Right ventricle myocardium superior (tissue), 1 donor: ENCODE measurements around the gene SIL1. TPM values are rescaled to one million over a fixed set of nuclear protein-coding genes. Genes with fewer than 3 reads are reported as not detected.
"Not testable (repeated sequence)": the region's sequence is repeated elsewhere in the genome, so short reads cannot be mapped to it uniquely, and the experiment has no call there.

Experiments
- ATAC-seq: fragments of 200-7000 bp; cut with Tn5 transposase; one replicate; pipeline ENCODE4 v1.9.1; 2020; ENCODE audit warnings: mild to moderate bottlenecking; ENCODE audit not compliant: poor library complexity
- DNase-seq: peaks from one replicate; pipeline ENCODE4 v3.0.0-alpha.2; 2020
- intact Hi-C: fragments of 100-400 bp; cut with DNase I; formaldehyde crosslinking; loops from one replicate; pipeline ENCODE4 v1.11.2; 2022
- total RNA-seq: library from RNA; stranded (reverse); fragmentation: NEBNext Ultra II Directional; extraction: Animal tissue kit (Norgen Biotek cat#: 25700); gene quantifications from one replicate; pipeline ENCODE4 v1.2.1, GENCODE V29; 2021
- donor health status: DM: no; HTN: yes; CAD: no; lungs with severe emphysema.

Gene SIL1
- total RNA-seq, 1 donor from 2014 or later = 42.1 TPM

- no peak for DNase-seq
- intact Hi-C loops = no loop called here
- no peak for ATAC-seq
Measured at GRCh38 chr5:139062910-139063663, 135.1 kb downstream of the SIL1 start.

GRCh38 chr5:139061856-139062255 is 136.3 kb downstream of the SIL1 start:
- DNase-seq (no peak), ATAC-seq (peak; percentile 14)
- intact Hi-C loops = no loop called here

DNA sequence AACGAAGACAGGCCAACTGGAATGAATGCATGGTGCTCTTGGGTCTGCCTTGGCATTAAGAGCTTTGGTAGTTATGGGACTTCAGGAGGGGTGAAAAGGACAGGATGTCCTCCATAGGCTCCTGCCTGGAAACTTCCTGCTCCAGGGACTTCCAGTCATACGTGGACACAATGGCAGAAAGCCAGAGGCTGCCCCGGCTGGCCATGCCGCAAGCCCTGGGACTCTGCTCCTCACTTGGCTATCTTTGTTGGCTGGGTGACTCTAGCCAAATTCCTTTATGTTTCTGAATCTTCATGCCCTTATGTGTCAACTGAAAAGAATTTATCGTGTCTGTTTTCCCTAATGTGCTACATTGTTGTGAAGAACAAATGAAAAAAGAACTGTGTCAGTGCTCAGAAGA is 136.9 kb downstream of the SIL1 start:
- ATAC-seq = peak; percentile 78
- peak; percentile 65 for DNase-seq

GRCh38 chr5:139058121-139058520 is 140.0 kb downstream of the SIL1 start:
- no peak for DNase-seq
- no peak for ATAC-seq
- intact Hi-C loops = no loop called here

More for the DNA sequence above, 136.9 kb downstream of the SIL1 start:
- intact Hi-C loops = no loop called here

- intact Hi-C loops, DNase-seq, ATAC-seq: not testable (repeated sequence)
Measured at GRCh38 chr5:139057045-139057939, 140.9 kb downstream of the SIL1 start.

DNA sequence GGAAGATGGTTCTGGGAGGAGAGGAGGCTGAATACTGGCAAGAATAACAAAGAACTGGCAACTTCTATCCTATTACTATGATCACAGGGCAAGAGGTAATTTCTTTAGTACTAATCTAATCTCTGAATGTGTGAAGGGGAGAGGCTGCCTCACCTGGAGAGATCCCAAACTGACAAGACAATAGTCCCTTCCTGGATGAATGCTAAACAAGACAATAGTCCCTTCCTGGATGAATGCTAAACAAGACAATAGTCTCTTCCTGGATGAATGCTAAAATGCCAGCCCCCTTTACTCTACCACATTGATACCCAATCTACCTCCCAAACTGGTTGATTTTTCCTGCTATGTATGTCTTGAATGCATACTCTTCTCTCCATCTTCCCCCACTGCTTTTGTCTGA is 145.2 kb downstream of the SIL1 start:
- ATAC-seq = no peak
- DNase-seq = no peak
- intact Hi-C loops = no loop called here

DNA sequence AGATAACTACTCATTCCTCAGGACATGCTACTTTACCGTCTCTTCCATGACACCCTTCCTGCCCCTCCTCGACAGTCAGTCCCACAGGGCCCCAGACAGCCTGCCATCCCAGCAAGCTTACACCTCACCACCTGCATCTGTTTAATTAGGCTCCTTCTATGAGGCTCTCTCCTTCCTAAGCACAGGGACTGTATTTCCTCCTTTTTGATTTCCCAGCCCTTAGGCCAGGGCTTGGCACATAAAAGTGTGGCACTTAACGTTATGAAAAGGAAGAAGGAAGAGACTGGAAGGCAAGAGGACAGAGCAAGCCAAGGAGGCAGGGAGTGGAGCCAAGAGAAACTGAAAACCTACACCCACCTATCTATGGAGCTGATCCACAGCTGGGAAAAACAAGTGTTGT is 146.8 kb downstream of the SIL1 start:
- no peak for ATAC-seq
- DNase-seq = no peak
- intact Hi-C loops = no loop called here

DNA sequence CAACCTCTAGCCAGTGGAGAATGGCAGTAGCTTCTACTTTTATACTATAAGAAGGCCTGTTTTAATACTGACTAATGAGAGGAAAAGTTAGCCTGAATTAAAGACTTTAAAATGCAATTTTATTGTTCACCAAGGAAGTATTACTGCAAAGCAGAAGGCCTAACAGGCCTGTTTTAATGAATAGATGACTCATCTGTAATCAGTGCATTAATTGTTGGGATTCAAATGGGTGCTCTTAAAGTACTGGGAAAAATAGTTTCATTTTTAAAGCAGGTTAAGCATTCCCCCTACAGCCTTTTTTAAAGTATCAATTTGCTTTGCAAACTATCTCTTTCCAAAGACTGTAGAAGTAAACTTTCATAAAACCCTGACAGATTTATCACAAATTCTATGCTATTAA is 147.7 kb downstream of the SIL1 start:
- intact Hi-C loops = no loop called here
- DNase-seq (no peak), ATAC-seq (no peak)

DNA sequence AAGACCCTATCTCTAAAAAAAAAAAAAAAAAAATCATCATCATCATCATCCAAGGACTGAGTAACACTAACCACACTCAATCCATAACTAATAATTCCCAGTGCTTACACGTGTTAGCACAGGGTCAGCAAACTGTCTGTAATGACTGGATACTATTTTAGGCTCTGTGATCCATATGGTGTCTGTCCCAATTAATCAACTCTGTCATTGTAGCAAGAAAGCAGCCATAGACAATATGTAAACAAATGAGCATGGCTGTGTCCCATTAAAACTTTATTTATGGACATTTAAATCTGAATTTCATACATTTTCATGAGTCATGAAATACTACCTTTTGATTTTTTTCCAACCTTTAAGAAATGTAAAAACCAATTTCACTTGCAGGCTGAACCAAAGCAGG is 148.4 kb downstream of the SIL1 start:
- ATAC-seq (no peak), DNase-seq (no peak)
- intact Hi-C loops = no loop called here

DNA sequence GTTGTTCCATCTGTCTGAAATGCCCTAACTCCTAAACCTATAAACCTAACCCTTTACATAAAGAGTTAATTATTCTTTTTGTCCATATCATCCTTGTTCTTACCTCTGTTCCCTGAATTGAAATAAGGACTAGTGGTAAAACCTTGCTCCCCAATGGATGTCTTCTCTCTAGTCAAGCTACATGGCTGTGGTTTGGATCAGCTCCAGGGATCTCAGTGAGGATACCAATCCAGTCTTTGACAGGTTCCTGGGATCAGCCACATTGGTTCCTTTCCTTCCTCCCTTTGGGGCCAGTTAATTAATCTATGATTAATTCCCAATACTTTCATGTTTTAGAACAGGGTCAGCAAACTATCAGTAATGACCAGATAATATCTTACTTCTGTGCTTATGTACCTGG is 151.6 kb downstream of the SIL1 start:
- DNase-seq (no peak), ATAC-seq (no peak)
- intact Hi-C loops = no loop called here

- no peak for ATAC-seq
Measured at GRCh38 chr5:139043157-139043905, 154.8 kb downstream of the SIL1 start.

DNA sequence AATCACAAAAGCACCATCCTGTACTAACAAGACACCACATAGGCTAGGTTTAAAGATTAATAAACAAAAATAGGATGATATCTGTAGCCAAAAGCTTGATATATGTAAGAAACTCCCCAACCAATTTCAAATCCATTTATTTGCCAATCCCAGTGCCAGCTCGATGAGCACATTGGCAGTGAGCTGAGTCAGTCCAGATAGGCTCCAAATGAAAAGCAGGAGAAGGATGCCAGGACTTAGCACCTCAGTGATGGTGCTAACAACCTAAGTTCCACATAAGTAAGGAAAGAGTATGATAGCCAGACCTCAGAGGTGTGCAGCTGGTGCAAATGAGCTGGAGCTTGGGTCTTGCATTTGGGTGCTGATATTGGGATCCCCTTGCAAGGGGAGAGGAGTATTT is 158.1 kb downstream of the SIL1 start:
- DNase-seq (no peak), ATAC-seq (no peak)
- intact Hi-C loops = no loop called here

More at GRCh38 chr5:139043157-139043905, 154.8 kb downstream of the SIL1 start:
- no peak for DNase-seq
- intact Hi-C loops = no loop called here

GRCh38 chr5:139038613-139039305 is 159.4 kb downstream of the SIL1 start:
- DNase-seq (no peak), ATAC-seq (no peak)
- intact Hi-C loops = no loop called here

GRCh38 chr5:139037732-139038131 is 160.4 kb downstream of the SIL1 start:
- no peak for ATAC-seq
- DNase-seq = no peak
- intact Hi-C loops = no loop called here

DNA sequence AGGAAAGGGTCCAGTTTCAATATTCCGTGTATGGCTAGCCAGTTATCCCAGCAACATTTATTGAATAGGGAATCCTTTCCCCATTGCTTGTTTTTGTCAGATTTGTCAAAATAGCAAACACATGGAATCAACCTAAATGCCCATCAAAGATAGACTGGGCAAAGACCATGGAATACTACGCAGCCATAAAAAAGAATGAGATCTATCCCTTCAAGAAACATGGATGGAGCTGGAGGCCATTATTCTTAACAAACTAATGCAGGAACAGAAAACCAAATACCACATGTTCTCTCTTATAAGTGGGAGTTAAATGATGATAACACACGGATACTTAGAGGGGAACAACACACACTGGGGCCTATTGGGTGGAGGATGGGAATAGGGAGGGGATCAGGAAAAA is 161.8 kb downstream of the SIL1 start:
- ATAC-seq, intact Hi-C loops, DNase-seq: not testable (repeated sequence)

- DNase-seq (no peak), ATAC-seq (no peak)
- intact Hi-C loops = no loop called here
Measured at GRCh38 chr5:139027150-139027549, 171.0 kb downstream of the SIL1 start.

DNA sequence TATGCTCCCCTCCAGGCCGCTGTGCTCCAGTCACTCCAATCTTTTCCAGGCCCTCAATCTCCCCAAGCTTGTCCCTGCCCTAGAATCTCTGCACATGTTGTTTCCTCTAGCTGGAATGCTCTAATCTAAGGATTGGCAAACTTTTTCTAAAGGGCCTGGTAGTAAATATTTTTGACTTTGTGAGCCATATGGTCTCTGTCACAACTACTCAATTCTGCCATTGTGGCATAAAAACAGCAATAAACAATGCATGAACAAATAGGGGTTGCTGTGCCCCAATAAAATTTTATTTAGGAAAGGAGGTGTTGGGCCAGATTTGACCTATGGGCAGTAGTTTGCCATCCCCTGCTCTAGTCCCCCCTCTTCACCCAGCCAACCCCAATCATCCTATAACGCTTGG is 172.5 kb downstream of the SIL1 start:
- ATAC-seq (no peak), DNase-seq (no peak)
- intact Hi-C loops = no loop called here

- no peak for ATAC-seq
- intact Hi-C loops = no loop called here
- DNase-seq = no peak
Measured at GRCh38 chr5:139023286-139023685, 174.9 kb downstream of the SIL1 start.

DNA sequence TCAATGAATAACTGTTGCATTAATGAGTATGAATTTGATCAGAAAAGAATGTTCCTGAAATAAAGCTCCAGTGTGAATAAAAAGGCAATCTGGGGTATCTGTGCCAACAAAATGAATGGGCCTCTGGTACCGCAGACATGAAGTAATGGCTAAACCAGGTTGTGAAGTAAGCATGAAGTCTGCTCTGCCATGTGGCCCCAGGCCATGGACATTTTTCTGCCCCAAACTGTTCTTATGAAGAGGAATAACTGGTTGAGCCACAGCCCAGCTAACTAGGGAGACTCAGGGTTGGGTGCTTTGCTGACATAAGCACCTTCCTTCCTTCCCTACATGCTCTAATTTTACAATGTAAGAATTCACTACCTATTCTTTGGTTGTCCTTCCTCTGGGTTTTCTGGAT is 175.6 kb downstream of the SIL1 start:
- DNase-seq (no peak), ATAC-seq (no peak)
- intact Hi-C loops = no loop called here
